T-cell (primary cell): ENCODE results near the gene ASTN1. TPM values are rescaled to one million over a fixed set of nuclear protein-coding genes. Genes with fewer than 3 reads are reported as not detected.

Experiments used
- ATAC-seq, 4 experiments: fragments of 200-7000 bp in 3 of 4; fragments of 150-1000 bp in 1 of 4; cut with Tn5 transposase; replicated peaks in 1 of 4; 1 replicate in 3 of 4; 2 replicates in 1 of 4; pipeline ENCODE4 v1.10.0; 2021; ENCODE audit warnings: moderate library complexity in 3 of 4, mild to moderate bottlenecking in 2 of 4, moderate number of reproducible peaks in 1 of 4
- CTCF ChIA-PET, 2 donors: fragments of 300-600 bp; sonication (Branson Sonifier 250); formaldehyde crosslinking; loops; one replicate each; lab custom pipeline; 2022; ENCODE audit warnings: antibody characterized with exemption in 2 of 2; lab: Charles Lee
- POLR2A ChIA-PET, 2 donors: fragments of 300-600 bp; sonication (Branson Sonifier 250); formaldehyde crosslinking; loops; one replicate each; lab custom pipeline; 2022; ENCODE audit warnings: antibody characterized with exemption in 2 of 2; lab: Charles Lee
- DNase-seq, 35 experiments: peaks; one replicate each; pipeline versions ENCODE4 v3.0.0 to v3.0.0-alpha.2; 2013 to 2023
- H3K27ac ChIP-seq: one replicate; pipeline ENCODE4 v1.5.1; 2013; ENCODE audit warnings: low read length
- H3K27me3 ChIP-seq, 2 experiments: replicated peaks in 1 of 2; 1 replicate in 1 of 2; 2 replicates in 1 of 2; pipeline versions ENCODE4 v1.6.1 to v1.7.0; 2013; ENCODE audit warnings: low read length in 1 of 2, mixed read lengths in 1 of 2; ENCODE audit not compliant: control insufficient read depth in 2 of 2, insufficient read depth in 2 of 2; ENCODE audit errors: extremely low read depth in 1 of 2
- H3K36me3 ChIP-seq, 2 donors: 1 replicate in 1 of 2; 2 replicates in 1 of 2; pipeline versions ENCODE4 v1.6.1 to v1.7.0; 2013; ENCODE audit warnings: low read length in 1 of 2; ENCODE audit not compliant: control insufficient read depth in 2 of 2, insufficient read depth in 1 of 2; ENCODE audit errors: extremely low read depth in 1 of 2
- H3K4me1 ChIP-seq, 2 experiments: 1 replicate in 1 of 2; 2 replicates in 1 of 2; pipeline versions ENCODE4 v1.6.1 to v1.7.0; 2013; ENCODE audit warnings: low read length in 2 of 2, mixed read lengths in 1 of 2; ENCODE audit not compliant: insufficient read depth in 2 of 2, control insufficient read depth in 1 of 2; ENCODE audit errors: extremely low read depth in 1 of 2
- H3K4me3 ChIP-seq, 2 donors: 1 replicate in 1 of 2; 2 replicates in 1 of 2; pipeline versions ENCODE4 v1.5.1 to v1.7.0; 2013; ENCODE audit warnings: mild to moderate bottlenecking in 2 of 2, low read length in 1 of 2, moderate library complexity in 1 of 2; ENCODE audit not compliant: control insufficient read depth in 1 of 2; ENCODE audit errors: extremely low read depth in 1 of 2
- H3K9me3 ChIP-seq: 2 replicates; pipeline ENCODE4 v1.7.0; 2013
- H3K27ac Mint-ChIP-seq, 2 donors: one replicate each; pipeline ENCODE4 v1.8.0; 2020 to 2021; ENCODE audit warnings: mild to moderate bottlenecking in 2 of 2, mixed read lengths in 2 of 2
- H3K27me3 Mint-ChIP-seq, 2 donors: one replicate each; pipeline ENCODE4 v1.8.0; 2021 to 2022; ENCODE audit warnings: mixed read lengths in 2 of 2
- H3K36me3 Mint-ChIP-seq: one replicate; pipeline ENCODE4 v1.8.0; 2021; ENCODE audit warnings: mixed read lengths
- H3K4me1 Mint-ChIP-seq, 3 donors: one replicate each; pipeline ENCODE4 v1.8.0; 2020 to 2022; ENCODE audit warnings: mixed read lengths in 3 of 3, mild to moderate bottlenecking in 1 of 3
- H3K4me3 Mint-ChIP-seq, 3 donors: one replicate each; pipeline ENCODE4 v1.8.0; 2020 to 2022; ENCODE audit warnings: mild to moderate bottlenecking in 3 of 3, mixed read lengths in 3 of 3, moderate library complexity in 3 of 3
- H3K9me3 Mint-ChIP-seq, 3 donors: one replicate each; pipeline ENCODE4 v1.8.0; 2020 to 2022; ENCODE audit warnings: mixed read lengths in 3 of 3
- WGBS: methylation state at CpG from one replicate; pipeline ENCODE4 v1.1.5; 2013; ENCODE audit warnings: missing lambda C conversion rate; ENCODE audit not compliant: insufficient coverage; 5-methylcytosine and 5-hydroxymethylcytosine counted together
- total RNA-seq, 35 experiments: library from RNA in 6 of 35; stranded (reverse) in 6 of 35; fragments of 120-200 nt in 1 of 35; gene quantifications; one replicate each; pipeline versions ENCODE4 v1.2.1 to v1.2.4 and lab custom pipeline; 2013 to 2026

The ASTN1 gene
- total RNA-seq, 5 donors from 2014 or later (not counting 1 experiment from before 2014, with no cell fraction given): 0.06 TPM; not detected in 4

DNA sequence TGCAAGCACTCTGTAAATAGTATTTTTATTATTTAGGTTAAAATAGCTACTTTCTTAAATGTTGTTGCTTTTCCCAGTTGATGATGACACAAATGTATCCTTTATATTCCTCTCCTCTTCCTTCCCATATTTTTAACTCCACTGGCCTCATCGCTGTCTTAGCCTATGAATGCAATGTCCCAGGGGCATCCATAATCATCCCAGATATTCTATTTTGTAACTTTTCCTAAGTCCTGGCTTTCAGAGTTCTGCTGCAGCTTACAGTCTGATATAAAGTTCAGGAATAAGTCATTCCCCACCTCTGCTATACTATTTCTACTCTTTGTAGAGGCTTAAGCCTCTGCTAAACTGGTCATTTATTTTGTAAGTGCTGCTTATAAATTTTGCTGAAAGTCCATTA, 58.3 kb downstream of the ASTN1 start:
- no peak overlapping the region for H3K4me3 ChIP-seq
- ATAC-seq: no peak
- DNase-seq: no peak
- Mint-ChIP-seq H3K27me3 (no peaks in the 10 kb centered on the region), H3K27ac (no peak overlapping the region), H3K9me3 (peaks cover 0 to 3% (median 0%) of the 10 kb centered on the region in 3 donors), H3K4me3 (no peak overlapping the region), H3K4me1 (no peaks in the 10 kb centered on the region), H3K36me3 (no peaks in the 10 kb centered on the region)
- no peaks in the 10 kb centered on the region for H3K36me3 ChIP-seq
- H3K27me3 ChIP-seq: no peaks in the 10 kb centered on the region
- no peak overlapping the region for H3K27ac ChIP-seq
- WGBS: no CpG with 5 or more reads among the region's 1 CpG
- no peaks in the 10 kb centered on the region for H3K9me3 ChIP-seq
- ChIA-PET POLR2A (no interaction called here), CTCF (no interaction called here)
- H3K4me1 ChIP-seq: no peaks in the 10 kb centered on the region

DNA sequence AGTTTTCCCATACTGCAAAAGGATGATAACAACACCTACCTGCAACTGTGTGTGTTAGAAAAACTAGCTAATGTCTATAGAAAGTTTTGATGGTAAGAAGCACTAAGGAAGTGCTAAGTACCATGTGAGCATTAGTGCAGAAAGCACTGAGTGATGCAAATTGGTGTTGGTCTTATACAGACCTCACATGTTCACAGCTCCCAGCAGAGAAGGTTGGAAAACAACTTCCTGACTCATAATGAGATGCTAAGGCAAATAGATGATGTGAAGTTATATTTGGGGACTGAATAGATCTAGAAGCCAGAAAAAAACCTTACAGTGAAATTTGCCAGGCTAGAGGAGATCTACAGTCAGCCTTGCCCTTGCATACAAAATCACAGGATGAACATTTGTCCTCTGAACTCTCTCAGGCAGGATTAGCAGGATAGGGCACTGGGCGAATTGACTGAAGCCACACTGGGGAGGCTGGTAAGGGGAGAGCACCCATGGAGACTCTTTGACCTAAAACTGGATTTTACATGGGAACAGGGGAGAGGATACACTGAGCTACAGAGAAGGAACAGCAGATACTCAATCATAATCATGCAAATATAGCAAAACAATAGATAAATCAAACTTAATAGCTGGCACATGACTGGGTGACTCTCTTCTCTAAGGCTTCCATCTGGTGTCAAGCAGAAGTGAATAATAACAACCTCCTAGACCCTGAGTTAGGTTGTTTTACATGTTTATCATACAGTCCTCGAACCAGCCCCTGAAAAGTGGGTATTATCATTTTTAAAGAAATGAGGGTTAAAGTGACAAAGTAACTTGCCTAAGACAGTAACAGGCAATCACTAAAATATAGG, 61.3 kb downstream of the ASTN1 start:
- H3K27ac Mint-ChIP-seq: no peak overlapping the region
- 83% methylated on average over 1 of the region's 2 CpGs for WGBS
- H3K4me1 Mint-ChIP-seq: no peaks in the 10 kb centered on the region
- H3K4me3 ChIP-seq: no peak overlapping the region
- ATAC-seq (no peak), DNase-seq (no peak)
- CTCF ChIA-PET: no interaction called here
- POLR2A ChIA-PET: no interaction called here
- no peaks in the 10 kb centered on the region for H3K36me3 ChIP-seq
- H3K9me3 Mint-ChIP-seq: peaks cover 0 to 4% (median 2%) of the 10 kb centered on the region in 3 donors
- no peaks in the 10 kb centered on the region for H3K27me3 Mint-ChIP-seq
- no peak overlapping the region for H3K4me3 Mint-ChIP-seq
- H3K27me3 ChIP-seq: no peaks in the 10 kb centered on the region
- H3K36me3 Mint-ChIP-seq: no peaks in the 10 kb centered on the region
- H3K9me3 ChIP-seq: no peaks in the 10 kb centered on the region
- no peaks in the 10 kb centered on the region for H3K4me1 ChIP-seq
- no peak overlapping the region for H3K27ac ChIP-seq

DNA sequence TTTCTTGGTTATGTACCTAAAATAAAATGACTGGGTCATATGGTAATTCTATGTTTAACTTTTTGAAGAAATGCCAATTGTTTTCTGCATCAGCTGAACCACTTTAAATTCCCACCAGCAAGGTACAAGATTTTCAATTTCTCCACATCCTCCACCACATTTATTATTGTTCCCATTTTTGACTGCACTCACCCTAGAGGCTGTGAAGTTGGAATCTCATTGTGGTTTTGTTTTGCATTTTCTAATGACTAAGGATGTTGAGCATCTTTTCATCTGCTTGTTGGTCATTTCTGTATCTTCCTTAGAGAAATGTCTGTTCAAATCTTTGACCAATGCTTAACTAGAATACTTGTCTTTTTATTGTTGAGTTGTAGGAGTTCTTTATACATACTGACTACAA, 72.5 kb downstream of the ASTN1 start:
- H3K36me3 Mint-ChIP-seq: no peaks in the 10 kb centered on the region
- no peaks in the 10 kb centered on the region for H3K9me3 ChIP-seq
- ChIA-PET POLR2A (no interaction called here), CTCF (no interaction called here)
- H3K4me3 Mint-ChIP-seq: no peak overlapping the region
- H3K9me3 Mint-ChIP-seq: peaks cover 3 to 7% (median 5%) of the 10 kb centered on the region in 3 donors
- ATAC-seq: no peak
- no peak for DNase-seq
- no peaks in the 10 kb centered on the region for H3K4me1 ChIP-seq
- no peaks in the 10 kb centered on the region for H3K27me3 Mint-ChIP-seq
- H3K4me1 Mint-ChIP-seq: no peaks in the 10 kb centered on the region
- no peaks in the 10 kb centered on the region for H3K27me3 ChIP-seq
- no peaks in the 10 kb centered on the region for H3K36me3 ChIP-seq
- H3K27ac ChIP-seq: no peak overlapping the region
- no peak overlapping the region for H3K4me3 ChIP-seq
- H3K27ac Mint-ChIP-seq: no peak overlapping the region

DNA sequence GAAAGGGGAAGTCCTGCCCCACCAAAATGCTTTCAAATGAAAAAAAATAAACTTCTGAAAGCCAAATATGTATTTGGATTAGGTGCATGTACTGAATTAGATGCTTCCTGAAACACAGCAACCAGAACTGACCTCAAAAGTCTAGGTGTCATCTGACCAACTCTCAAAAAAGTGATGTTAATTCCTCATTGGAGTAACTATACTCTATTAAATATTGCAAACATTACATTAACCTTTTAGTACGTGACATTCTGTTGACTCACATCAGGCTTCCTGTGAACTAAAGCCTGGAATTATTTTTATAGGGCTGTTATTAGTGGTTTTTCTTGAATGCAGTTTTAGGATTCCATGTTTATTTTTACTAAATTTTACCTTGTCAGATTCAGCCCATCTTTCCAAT, 73.5 kb downstream of the ASTN1 start:
- DNase-seq (no peak), ATAC-seq (no peak)
- Histone ChIP-seq H3K4me3 (no peak overlapping the region), H3K27me3 (no peaks in the 10 kb centered on the region), H3K36me3 (no peaks in the 10 kb centered on the region), H3K9me3 (no peaks in the 10 kb centered on the region), H3K4me1 (no peaks in the 10 kb centered on the region), H3K27ac (no peak overlapping the region)
- Mint-ChIP-seq H3K27ac (no peak overlapping the region), H3K4me1 (no peaks in the 10 kb centered on the region), H3K36me3 (no peaks in the 10 kb centered on the region), H3K4me3 (no peak overlapping the region), H3K27me3 (no peaks in the 10 kb centered on the region), H3K9me3 (peaks cover under 1 to 3% (median 1%) of the 10 kb centered on the region in 3 donors)
- ChIA-PET CTCF (no interaction called here), POLR2A (no interaction called here)
- no CpG with 5 or more reads among the region's 1 CpG for WGBS

DNA sequence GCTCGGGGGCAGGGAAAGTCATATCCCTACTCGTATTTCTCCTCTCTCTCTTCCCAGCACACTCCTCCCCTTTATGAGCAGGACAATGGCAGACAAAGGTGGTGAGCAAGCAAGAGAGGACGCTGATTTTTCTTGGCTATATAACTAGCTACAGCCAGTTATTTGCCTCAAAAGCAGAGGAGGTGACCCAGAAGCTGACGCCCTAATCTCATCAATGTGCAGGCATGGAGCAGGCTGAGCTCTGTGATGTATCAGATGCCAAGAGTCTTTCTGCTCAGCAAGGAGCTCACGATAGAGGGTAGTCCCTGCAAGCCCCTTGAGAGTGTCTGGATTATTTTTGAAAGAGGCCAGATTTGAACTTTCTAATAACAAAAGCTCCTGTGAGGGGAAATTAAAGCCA, 75.5 kb downstream of the ASTN1 start:
- ChIA-PET POLR2A (interaction anchor here in 1 of 2 donors (0.7 kb wide), 1 partner anchor 11 kb away, joined by 3 read pairs; no protein-coding TSS in a partner anchor), CTCF (no interaction called here)
- 57% methylated on average over 3 of the region's 5 CpGs for WGBS
- DNase-seq: no peak
- Mint-ChIP-seq H3K4me1 (no peaks in the 10 kb centered on the region), H3K36me3 (no peaks in the 10 kb centered on the region), H3K4me3 (no peak overlapping the region), H3K9me3 (peaks cover 0 to 4% (median 3%) of the 10 kb centered on the region in 3 donors), H3K27me3 (no peaks in the 10 kb centered on the region), H3K27ac (no peak overlapping the region)
- Histone ChIP-seq H3K27ac (no peak overlapping the region), H3K9me3 (no peaks in the 10 kb centered on the region), H3K4me1 (no peaks in the 10 kb centered on the region), H3K4me3 (no peak overlapping the region), H3K36me3 (no peaks in the 10 kb centered on the region), H3K27me3 (no peaks in the 10 kb centered on the region)
- no peak for ATAC-seq

DNA sequence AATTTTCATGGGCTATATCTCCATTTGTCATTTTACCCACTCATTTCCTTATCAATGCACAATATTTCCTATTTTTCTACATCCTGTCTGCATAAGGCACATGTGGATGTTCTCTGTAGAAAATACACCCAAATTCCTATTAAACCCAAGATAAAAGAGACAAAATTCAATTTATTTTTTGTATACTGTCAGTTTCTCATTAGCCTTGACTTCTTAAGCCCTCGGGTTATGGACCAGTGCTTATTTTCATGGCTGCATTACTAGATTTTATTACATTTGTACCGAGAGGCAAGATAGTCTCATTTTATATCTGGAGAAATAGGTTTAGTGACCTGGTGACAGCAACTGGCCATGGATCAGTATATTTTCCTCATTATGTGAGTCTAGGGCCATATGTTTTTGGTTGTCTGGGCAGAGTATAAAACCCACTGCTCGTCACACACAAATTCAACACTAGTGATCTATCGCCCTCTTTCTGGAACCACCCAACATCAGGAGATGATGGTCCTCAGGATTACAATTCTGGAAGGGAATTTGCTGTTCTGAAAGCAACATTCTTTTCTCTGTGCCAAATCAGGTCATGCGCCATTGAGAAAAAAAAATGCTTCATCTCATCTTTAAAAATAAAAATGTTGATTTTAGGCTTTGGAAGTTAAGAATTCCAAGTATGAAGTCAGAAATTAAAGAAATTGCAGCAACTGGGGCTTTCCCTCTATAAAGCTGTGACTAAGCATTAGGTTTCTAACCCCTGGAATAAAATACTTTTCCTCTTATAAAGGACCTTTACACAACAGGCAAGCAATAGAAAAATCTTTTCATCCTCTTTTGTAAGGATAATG, 81.4 kb downstream of the ASTN1 start:
- DNase-seq: no peak
- no peak overlapping the region for H3K27ac ChIP-seq
- no peak for ATAC-seq
- ChIA-PET CTCF (no interaction called here), POLR2A (no interaction called here)
- Mint-ChIP-seq H3K4me3 (no peak overlapping the region), H3K36me3 (no peaks in the 10 kb centered on the region), H3K4me1 (no peaks in the 10 kb centered on the region), H3K9me3 (peaks cover 0 to 12% (median 0%) of the 10 kb centered on the region in 3 donors), H3K27ac (no peak overlapping the region), H3K27me3 (no peaks in the 10 kb centered on the region)
- no peaks in the 10 kb centered on the region for H3K9me3 ChIP-seq
- no peaks in the 10 kb centered on the region for H3K4me1 ChIP-seq
- WGBS: no CpG with 5 or more reads among the region's 5 CpGs
- H3K36me3 ChIP-seq: no peaks in the 10 kb centered on the region
- H3K4me3 ChIP-seq: no peak overlapping the region
- no peaks in the 10 kb centered on the region for H3K27me3 ChIP-seq
